Lung (tissue), 12 donors: Measurements from ENCODE around the gene ZCCHC10. TPM values are rescaled to one million over a fixed set of nuclear protein-coding genes. Genes with fewer than 3 reads are reported as not detected.
A peak's percentile ranks its signal among the peaks of the same experiment; 100 is the strongest.
"Not testable (repeated sequence)": the region's sequence is repeated elsewhere in the genome, so short reads cannot be mapped to it uniquely, and the experiment has no call there.

Experiments used
- ATAC-seq: fragments of 200-7000 bp; cut with Tn5 transposase; one replicate; pipeline ENCODE4 v1.9.1; 2020; ENCODE audit warnings: moderate number of reproducible peaks; ENCODE audit not compliant: insufficient read depth, low FRiP score
- DNase-seq, 3 donors: peaks; one replicate each; pipeline ENCODE4 v3.0.0-alpha.2; 2013 to 2017
- H3K27ac ChIP-seq, 2 donors: one replicate each; pipeline ENCODE4 v1.5.1; 2013; ENCODE audit warnings: mild to moderate bottlenecking in 2 of 2, moderate library complexity in 2 of 2, control low read depth in 1 of 2, inconsistent platforms in 1 of 2, low read depth in 1 of 2, low read length in 1 of 2
- H3K27me3 ChIP-seq, 3 donors: one replicate each; pipeline ENCODE4 v1.5.1; 2013; ENCODE audit warnings: low read length in 2 of 3; ENCODE audit not compliant: control insufficient read depth in 3 of 3, insufficient read depth in 3 of 3
- H3K36me3 ChIP-seq, 4 donors: one replicate each; pipeline ENCODE4 v1.5.1; 2013; ENCODE audit warnings: low read length in 4 of 4, mild to moderate bottlenecking in 1 of 4, moderate library complexity in 1 of 4; ENCODE audit not compliant: control insufficient read depth in 4 of 4, insufficient read depth in 4 of 4
- H3K4me1 ChIP-seq, 5 donors: one replicate each; pipeline ENCODE4 v1.5.1; 2013; ENCODE audit warnings: low read length in 5 of 5, mild to moderate bottlenecking in 2 of 5, moderate library complexity in 1 of 5; ENCODE audit not compliant: control insufficient read depth in 5 of 5, insufficient read depth in 5 of 5
- H3K4me3 ChIP-seq: one replicate; pipeline ENCODE4 v1.5.1; 2013; ENCODE audit warnings: mild to moderate bottlenecking, control low read depth, moderate library complexity
- H3K9ac ChIP-seq, 2 donors: one replicate each; pipeline ENCODE4 v1.5.1; 2013; ENCODE audit warnings: low read length in 2 of 2, control low read depth in 1 of 2; ENCODE audit not compliant: insufficient read depth in 1 of 2
- H3K9me3 ChIP-seq, 4 donors: one replicate each; pipeline ENCODE4 v1.5.1; 2013; ENCODE audit warnings: low read length in 3 of 4, mild to moderate bottlenecking in 1 of 4, moderate library complexity in 1 of 4; ENCODE audit not compliant: control insufficient read depth in 4 of 4, insufficient read depth in 3 of 4
- CTCF ChIP-seq: IDR thresholded peaks from 2 replicates; pipeline ENCODE4 v1.5.1; 2012; ENCODE audit warnings: mild to moderate bottlenecking; ENCODE audit errors: control extremely low read depth, extremely low read depth
- WGBS, 2 donors: extraction: QIAGEN DNeasy Blood & Tissue Kit; methylation state at CpG; one replicate each; pipeline ENCODE4 v1.1.7; 2013; 5-methylcytosine and 5-hydroxymethylcytosine counted together
- polyA plus RNA-seq, 2 donors: library from polyadenylated mRNA; stranded (reverse); fragments of 200-250 nt; gene quantifications; one replicate each; pipeline ENCODE4 v1.2.1, GENCODE V29; 2013
- total RNA-seq, 2 donors: library from RNA; depleted of rRNA in 1 of 2; stranded (reverse); fragments of >200 nt in 1 of 2; gene quantifications; one replicate each; pipeline ENCODE4 v1.2.1, GENCODE V29; 2014 to 2021
- donor health status: control.
- donor health status: control.
- donor health status: Bipolar disorder and iron deficiency.
- donor health status: healthy.
- donor health status: DM: yes; HTN: yes; CAD: no.

ZCCHC10 gene
- total and polyA plus RNA-seq, 4 donors, result 15.3 to 31.3 (median 24.8) TPM

- peak; percentile 5 for ATAC-seq
- no peaks in the 10 kb centered on the region for H3K9me3 ChIP-seq
- 6% methylated on average over 14 to 15 of the region's 15 CpGs for whole genome bisulfite sequencing, 2 donors
Measured at GRCh38 chr5:133026664-133027153, 360 bp upstream of the ZCCHC10 start.

GRCh38 chr5:133019471-133019870 lies 6.9 kb downstream of the ZCCHC10 start:
- H3K9ac ChIP-seq, H3K27me3 ChIP-seq, H3K4me1 ChIP-seq, DNase-seq, ATAC-seq, H3K9me3 ChIP-seq, H3K27ac ChIP-seq, H3K4me3 ChIP-seq: not testable (repeated sequence)
- WGBS, 2 donors, result 95 to 97% methylated on average over 7 of the region's 7 CpGs
- peaks cover 6 to 12% (median 8%) of the 10 kb centered on the region in 4 donors for H3K36me3 ChIP-seq

More at GRCh38 chr5:133026664-133027153, 360 bp upstream of the ZCCHC10 start:
- no peak for TF ChIP-seq CTCF
- Histone ChIP-seq H3K9ac (peak overlapping the region in 1 of 2 donors; percentile 50), H3K4me1 (peaks cover 0 to 14% (median 4%) of the 10 kb centered on the region in 5 donors), H3K27me3 (no peaks in the 10 kb centered on the region), H3K27ac (peak overlapping the region in 1 of 2 donors; percentile 95), H3K4me3 (no peak overlapping the region), H3K36me3 (peaks cover 0 to 2% (median 0%) of the 10 kb centered on the region in 4 donors)
- no peak for DNase-seq

- no peak overlapping the region for H3K4me3 ChIP-seq
- DNase-seq, result no peak
- no peaks in the 10 kb centered on the region for H3K9me3 ChIP-seq
- no peak for ATAC-seq
- 77 to 87% methylated on average over 4 of the region's 4 CpGs for WGBS, 2 donors
- no peak overlapping the region for H3K27ac ChIP-seq
- no peak overlapping the region for H3K9ac ChIP-seq
- H3K27me3 ChIP-seq, result no peaks in the 10 kb centered on the region
- H3K4me1 ChIP-seq, result no peaks in the 10 kb centered on the region
- H3K36me3 ChIP-seq, result peaks cover 4 to 12% (median 9%) of the 10 kb centered on the region in 4 donors
- no peak for TF ChIP-seq CTCF
Measured at GRCh38 chr5:133017964-133018363, 8.4 kb downstream of the ZCCHC10 start.

GRCh38 chr5:133015466-133015865 lies 10.9 kb downstream of the ZCCHC10 start:
- H3K9me3 ChIP-seq, result no peaks in the 10 kb centered on the region
- peaks cover 4 to 12% (median 10%) of the 10 kb centered on the region in 4 donors for H3K36me3 ChIP-seq
- ATAC-seq (no peak), DNase-seq (no peak)
- no peak overlapping the region for H3K27ac ChIP-seq
- no peaks in the 10 kb centered on the region for H3K27me3 ChIP-seq
- H3K4me3 ChIP-seq, result no peak overlapping the region
- TF ChIP-seq CTCF, result no peak
- WGBS, 2 donors, result 97 to 98% methylated on average over 1 of the region's 1 CpG
- no peak overlapping the region for H3K9ac ChIP-seq
- no peaks in the 10 kb centered on the region for H3K4me1 ChIP-seq

GRCh38 chr5:133008455-133008854 lies 17.9 kb downstream of the ZCCHC10 start:
- H3K4me3 ChIP-seq, H3K4me1 ChIP-seq, H3K36me3 ChIP-seq, H3K9ac ChIP-seq, DNase-seq, H3K9me3 ChIP-seq, ATAC-seq, H3K27me3 ChIP-seq, H3K27ac ChIP-seq: not testable (repeated sequence)
- 81 to 82% methylated on average over 6 of the region's 6 CpGs for WGBS, 2 donors
